GM12878 (cell line): ENCODE measurements around the gene TOPORS. TPM values are rescaled to one million over a fixed set of nuclear protein-coding genes. Genes with fewer than 3 reads are reported as not detected.

Experiments
- ATAC-seq: fragments of 200-7000 bp; cut with Tn5 transposase; 3 replicates; pipeline ENCODE4 v1.9.1; 2020; ENCODE audit warnings: mild to moderate bottlenecking, moderate library complexity
- BruUV-seq: library from RNA; stranded (reverse); fragments of 400-500 nt; replicated peaks from 2 replicates; lab custom pipeline; 2021; lab: Mats Ljungman, UMichigan
- CTCF ChIA-PET: fragments of 300-600 bp; sonication (Branson Sonifier 250); formaldehyde crosslinking; extraction: SDS; loops from one replicate; lab custom pipeline; 2021; ENCODE audit warnings: inconsistent platforms; lab: Yijun Ruan, JAX
- POLR2A ChIA-PET: fragments of 350-600 bp; formaldehyde crosslinking; extraction: SDS; loops from one replicate; lab custom pipeline; 2021; ENCODE audit warnings: inconsistent platforms; lab: Charles Lee
- RAD21 ChIA-PET: fragments of 300-600 bp; sonication (Branson Sonifier 250); formaldehyde crosslinking; loops from one replicate; lab custom pipeline; 2023; ENCODE audit warnings: antibody characterized with exemption; ENCODE audit not compliant: unreplicated experiment; lab: Charles Lee
- SMC1A ChIA-PET: fragments of 300-600 bp; sonication (Branson Sonifier 250); formaldehyde crosslinking; loops from one replicate; lab custom pipeline; 2023; ENCODE audit not compliant: unreplicated experiment, uncharacterized antibody; lab: Charles Lee
- DNase-seq: peaks from one replicate; pipeline ENCODE4 v3.0.0-alpha.2; 2011; ENCODE audit warnings: low read depth, low spot score
- FAIRE-seq: peaks from 3 replicates; lab custom pipeline; 2011; peaks lifted over from hg19 to GRCh38; lab: Jason Lieb, UNC
- H2AFZ ChIP-seq: 2 replicates; pipeline ENCODE4 v1.6.0; 2011; ENCODE audit warnings: low read depth, low read length, control low read depth; ENCODE audit not compliant: control insufficient read depth
- H3K27ac ChIP-seq: 2 replicates; pipeline ENCODE4 v1.5.1; 2011; ENCODE audit warnings: control low read depth; ENCODE audit not compliant: control insufficient read depth, insufficient read depth
- H3K27me3 ChIP-seq, 2 experiments: replicated peaks in 1 of 2; 2 replicates each; pipeline versions ENCODE4 v1.6.0 to v1.6.1; 2011; ENCODE audit warnings: low read length in 1 of 2; ENCODE audit not compliant: control insufficient read depth in 2 of 2, insufficient read depth in 2 of 2
- H3K36me3 ChIP-seq, 2 experiments: 2 replicates each; pipeline ENCODE4 v1.5.1; 2011; ENCODE audit warnings: low read length in 1 of 2; ENCODE audit not compliant: control insufficient read depth in 2 of 2, insufficient read depth in 2 of 2
- H3K4me1 ChIP-seq: 2 replicates; pipeline ENCODE4 v1.6.1; 2011; ENCODE audit warnings: mild to moderate bottlenecking, low read length, moderate library complexity, mixed read lengths; ENCODE audit not compliant: control insufficient read depth, insufficient read depth
- H3K4me2 ChIP-seq: 2 replicates; pipeline ENCODE4 v1.6.0; 2011; ENCODE audit warnings: control low read depth; ENCODE audit not compliant: control insufficient read depth, insufficient read depth
- H3K4me3 ChIP-seq: fragments of 200-600 bp; sonication (generic); 2 replicates; pipeline ENCODE4 v1.5.1; 2016
- H3K79me2 ChIP-seq: 2 replicates; pipeline ENCODE4 v1.6.0; 2011; ENCODE audit warnings: low read length; ENCODE audit not compliant: control insufficient read depth, insufficient read depth
- H3K9ac ChIP-seq: 2 replicates; pipeline ENCODE4 v1.8.0; 2011; ENCODE audit warnings: low read length, control low read depth, mixed read lengths; ENCODE audit not compliant: control insufficient read depth, insufficient read depth
- H3K9me3 ChIP-seq: replicated peaks from 3 replicates; pipeline ENCODE4 v1.5.1; 2011; ENCODE audit warnings: mild to moderate bottlenecking, low read length; ENCODE audit not compliant: control insufficient read depth, insufficient read depth
- H4K20me1 ChIP-seq: 2 replicates; pipeline ENCODE4 v1.6.0; 2011; ENCODE audit not compliant: control insufficient read depth, insufficient read depth
- BACH1 ChIP-seq: fragments of 450-650 bp; IDR thresholded peaks from 2 replicates; pipeline ENCODE4 v1.6.1; 2017; ENCODE audit warnings: mild to moderate bottlenecking, borderline replicate concordance
- CBX5 ChIP-seq: sonication (generic); IDR thresholded peaks from 2 replicates; pipeline ENCODE4 v1.6.1; 2016; ENCODE audit warnings: low read depth, moderate library complexity, mild to moderate bottlenecking, inconsistent platforms
- EP300 ChIP-seq, 2 experiments: fragments of 150-350 bp in 1 of 2; IDR thresholded peaks; 2 replicates each; pipeline ENCODE4 v1.6.1; 2011 to 2012; ENCODE audit warnings: low read depth in 2 of 2, low read length in 2 of 2, borderline replicate concordance in 1 of 2, improper control_type of control experiment in 1 of 2, inconsistent platforms in 1 of 2; ENCODE audit not compliant: control insufficient read depth in 1 of 2
- ETV6 ChIP-seq, 2 experiments: fragments of 450-650 bp in 1 of 2; IDR thresholded peaks in 1 of 2; conservative IDR thresholded peaks in 1 of 2; 2 replicates each; pipeline ENCODE4 v1.6.1; 2014; ENCODE audit warnings: antibody characterized with exemption in 1 of 2, borderline replicate concordance in 1 of 2, low read depth in 1 of 2, mild to moderate bottlenecking in 1 of 2, moderate library complexity in 1 of 2
- HCFC1 ChIP-seq: fragments of 150-350 bp; IDR thresholded peaks from 2 replicates; pipeline ENCODE4 v1.6.1; 2014; ENCODE audit warnings: low read length
- KDM1A ChIP-seq: fragments of 200-600 bp; sonication (generic); IDR thresholded peaks from 2 replicates; pipeline ENCODE4 v1.6.1; 2016; ENCODE audit warnings: borderline replicate concordance
- MLLT1 ChIP-seq: fragments of 450-650 bp; IDR thresholded peaks from 2 replicates; pipeline ENCODE4 v1.6.1; 2016; ENCODE audit warnings: mild to moderate bottlenecking
- NBN ChIP-seq: fragments of 450-650 bp; IDR thresholded peaks from 2 replicates; pipeline ENCODE4 v1.6.1; 2016
- POLR2AphosphoS2 ChIP-seq: IDR thresholded peaks from 2 replicates; pipeline ENCODE4 v1.6.1; 2011; ENCODE audit warnings: low read depth, mild to moderate bottlenecking, low read length, improper control_type of control experiment, moderate library complexity
- RAD51 ChIP-seq: fragments of 450-650 bp; IDR thresholded peaks from 2 replicates; pipeline ENCODE4 v1.6.1; 2016; ENCODE audit warnings: moderate library complexity, mild to moderate bottlenecking, inconsistent platforms
- SMAD1 ChIP-seq: fragments of 450-650 bp; IDR thresholded peaks from 2 replicates; pipeline ENCODE4 v1.6.1; 2018; ENCODE audit warnings: mild to moderate bottlenecking, low read depth; ENCODE audit not compliant: partially characterized antibody
- STAT3 ChIP-seq: IDR thresholded peaks from 2 replicates; pipeline ENCODE4 v1.6.1; 2011; ENCODE audit warnings: low read depth, low read length, improper control_type of control experiment
- YBX1 ChIP-seq: fragments of 450-650 bp; IDR thresholded peaks from 2 replicates; pipeline ENCODE4 v1.6.1; 2016; ENCODE audit warnings: antibody characterized with exemption
- ZBED1 ChIP-seq: IDR thresholded peaks from 2 replicates; pipeline ENCODE4 v1.6.1; 2016; ENCODE audit warnings: borderline replicate concordance
- ZNF274 ChIP-seq: IDR thresholded peaks from one replicate; pipeline ENCODE4 v1.8.0; 2011; ENCODE audit not compliant: insufficient read length, insufficient read depth
- WGBS: methylation state at CpG from one replicate; pipeline ENCODE4 v1.1.6; 2016; ENCODE audit warnings: low lambda C conversion rate; ENCODE audit not compliant: insufficient replicate concordance, insufficient coverage; ENCODE audit errors: missing lambda C conversion rate; 5-methylcytosine and 5-hydroxymethylcytosine counted together
- in situ Hi-C: fragments of 300-500 bp; cut with MboI; formaldehyde crosslinking; loops from 9 replicates; pipeline ENCODE4 v1.14.3; 2018; ENCODE audit warnings: mixed read lengths
- intact Hi-C: fragments of 100-400 bp; cut with micrococcal nuclease; formaldehyde crosslinking; loops from one replicate; pipeline ENCODE4 v1.14.2; 2022; ENCODE audit not compliant: unreplicated experiment
- polyA plus RNA-seq, 11 experiments: library from polyadenylated mRNA; depleted of rRNA in 4 of 11; unstranded in 6 of 11; stranded (reverse) in 5 of 11; fragments of >200 nt; fragmentation: Nextera tagmentation in 4 of 11; fragmentation: Illumina TruSeq in 1 of 11; extraction: Ambion mirVana in 4 of 11; extraction: Trizol in 1 of 11; gene quantifications; 1 replicate in 1 of 11; 2 replicates in 10 of 11; pipeline versions ENCODE4 v1.2.1 to v1.2.3, GENCODE V29; 2011 to 2016; ENCODE audit warnings: inconsistent platforms in 2 of 11, missing spikeins in 2 of 11, low read depth in 1 of 11
- total RNA-seq, 4 experiments: library from RNA; depleted of rRNA in 3 of 4; stranded (reverse); fragments of >200 nt in 3 of 4; fragmentation: Illumina TruSeq in 1 of 4; extraction: Trizol in 1 of 4; gene quantifications; 2 replicates each; pipeline versions ENCODE4 v1.2.1 to v1.2.3, GENCODE V29; 2013 to 2021
- TF ChIP-seq, protein P1 (sequence below): fragments of 450-650 bp; IDR thresholded peaks from 2 replicates; pipeline ENCODE4 v1.6.1; 2017; ENCODE audit warnings: antibody characterized with exemption, mild to moderate bottlenecking, moderate library complexity

The TOPORS gene
- total and polyA plus RNA-seq, 10 of the 15 experiments (the other 5 are each of a cell fraction or from before 2014, with no cell fraction given), result 6.0 to 27.8 (median 14.3) TPM

- Histone ChIP-seq H4K20me1 (no peaks in the 10 kb centered on the region), H3K9me3 (no peaks in the 10 kb centered on the region; the same call in 2 of the 3 replicates), H3K4me2 (peak overlapping the region; percentile 83), H3K27me3 (no peaks in the 10 kb centered on the region), H3K27ac (peak overlapping the region; percentile 96), H3K36me3 (0 out of 4 replicates have a peak, but pooled peaks cover 0 to 3% of the 10 kb centered on the region in 2 experiments), H3K4me1 (peaks cover 8% of the 10 kb centered on the region), H3K9ac (peak overlapping the region; percentile 71), H3K79me2 (peaks cover 54% of the 10 kb centered on the region), H3K4me3 (peak overlapping the region; percentile 83), H2AFZ (peak overlapping the region; percentile 67)
- POLR2A ChIA-PET, result interaction anchor here (0.8 to 2.8 kb wide), 7 partner anchors 13 to 473 kb away, joined by 4 to 19 read pairs (median 8); partner anchors contain the start of genes ACO1, DNAJA1 and RIGI
- FAIRE-seq (no peak), ATAC-seq (peak; percentile 42), DNase-seq (peak; percentile 12)
- WGBS, result 2% methylated on average over 36 of the region's 36 CpGs
- in situ Hi-C loops, result no loop called here
- RAD21 ChIA-PET, result interaction anchor here (1.0 to 4.7 kb wide), 6 partner anchors 22 to 416 kb away, joined by 3 to 51 read pairs (median 12); partner anchors contain the start of genes NDUFB6 and RIGI
- SMC1A ChIA-PET, result interaction anchor here (0.6 to 4.0 kb wide), 7 partner anchors 21 to 173 kb away, joined by 3 to 29 read pairs (median 8); partner anchors contain the start of genes NDUFB6 and RIGI
- intact Hi-C loops, result loop anchor here (1.0 kb wide), 2 partner anchors 21 to 25 kb away; partner anchors contain the start of gene RIGI
- CTCF ChIA-PET, result interaction anchor here (0.8 to 5.6 kb wide), 10 partner anchors 22 to 173 kb away, joined by 3 to 48 read pairs (median 5); partner anchors contain the start of genes NDUFB6 and RIGI
- no TSS peak for BruUV-seq
- no peak for TF ChIP-seq NBN
- TF ChIP-seq EP300 (IDR thresholded peaks at IDR 0.05; ENCODE audit: borderline replicate concordance in 1 of 2, control insufficient read depth in 1 of 2, low read depth in 2 of 2, low read length in 2 of 2), result no peak
- peak; percentile 13; the same call in 1 of the 2 replicates for TF ChIP-seq RAD51
- TF ChIP-seq STAT3, result no peak
- no peak for TF ChIP-seq ZBED1
- TF ChIP-seq YBX1, result no peak
- TF ChIP-seq ZNF274, result no peak
- 0 out of 2 replicates have a peak, but pooled peaks have one; percentile 13 for TF ChIP-seq CBX5
- TF ChIP-seq MLLT1, result peak; percentile 83; the same call in 1 of the 2 replicates
- TF ChIP-seq POLR2AphosphoS2, result no peak
- peak; percentile 34 for TF ChIP-seq SMAD1
- TF ChIP-seq KDM1A, result no peak
- no peak for TF ChIP-seq BACH1
- TF ChIP-seq HCFC1, result no peak
- TF ChIP-seq, protein P1, sequence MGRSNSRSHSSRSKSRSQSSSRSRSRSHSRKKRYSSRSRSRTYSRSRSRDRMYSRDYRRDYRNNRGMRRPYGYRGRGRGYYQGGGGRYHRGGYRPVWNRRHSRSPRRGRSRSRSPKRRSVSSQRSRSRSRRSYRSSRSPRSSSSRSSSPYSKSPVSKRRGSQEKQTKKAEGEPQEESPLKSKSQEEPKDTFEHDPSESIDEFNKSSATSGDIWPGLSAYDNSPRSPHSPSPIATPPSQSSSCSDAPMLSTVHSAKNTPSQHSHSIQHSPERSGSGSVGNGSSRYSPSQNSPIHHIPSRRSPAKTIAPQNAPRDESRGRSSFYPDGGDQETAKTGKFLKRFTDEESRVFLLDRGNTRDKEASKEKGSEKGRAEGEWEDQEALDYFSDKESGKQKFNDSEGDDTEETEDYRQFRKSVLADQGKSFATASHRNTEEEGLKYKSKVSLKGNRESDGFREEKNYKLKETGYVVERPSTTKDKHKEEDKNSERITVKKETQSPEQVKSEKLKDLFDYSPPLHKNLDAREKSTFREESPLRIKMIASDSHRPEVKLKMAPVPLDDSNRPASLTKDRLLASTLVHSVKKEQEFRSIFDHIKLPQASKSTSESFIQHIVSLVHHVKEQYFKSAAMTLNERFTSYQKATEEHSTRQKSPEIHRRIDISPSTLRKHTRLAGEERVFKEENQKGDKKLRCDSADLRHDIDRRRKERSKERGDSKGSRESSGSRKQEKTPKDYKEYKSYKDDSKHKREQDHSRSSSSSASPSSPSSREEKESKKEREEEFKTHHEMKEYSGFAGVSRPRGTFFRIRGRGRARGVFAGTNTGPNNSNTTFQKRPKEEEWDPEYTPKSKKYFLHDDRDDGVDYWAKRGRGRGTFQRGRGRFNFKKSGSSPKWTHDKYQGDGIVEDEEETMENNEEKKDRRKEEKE, result no peak
- no peak for TF ChIP-seq ETV6 (conservative IDR thresholded peaks at IDR 0.05 in 1 of 2, IDR thresholded peaks at IDR 0.05 in 1 of 2; ENCODE audit: borderline replicate concordance in 1 of 2, low read depth in 1 of 2)
Measured at GRCh38 chr9:32551276-32552051, 922 bp downstream of the TOPORS start.
